C4-2B (cell line): ENCODE data around the gene TRMT11.

ENCODE experiments used
- CTCF ChIP-seq: fragments of 450-650 bp; conservative IDR thresholded peaks from 2 replicates; pipeline ENCODE4 v1.5.1; 2017; ENCODE audit warnings: mild to moderate bottlenecking
- ZFX ChIP-seq: fragments of 450-650 bp; IDR thresholded peaks from 2 replicates; pipeline ENCODE4 v1.6.1; 2017

DNA sequence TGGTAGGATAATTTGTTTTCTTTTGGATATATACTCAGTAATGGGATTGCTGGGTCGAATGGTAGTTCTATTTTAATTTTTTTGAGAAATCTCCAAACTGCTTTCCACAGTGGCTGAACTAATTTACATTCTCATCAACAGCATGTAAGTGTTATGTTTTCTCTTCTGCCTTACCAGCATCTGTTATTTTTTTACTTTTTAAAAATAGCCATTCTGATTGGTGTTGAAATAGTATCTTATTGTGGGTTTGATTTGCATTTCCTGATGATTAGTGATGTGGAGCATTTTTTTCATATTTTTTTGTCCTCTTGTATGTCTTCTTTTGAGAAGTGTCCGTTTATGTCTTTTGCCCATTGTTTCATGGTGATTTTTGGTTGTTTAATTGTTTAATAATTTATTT, 17.8 kb upstream of the TRMT11 start:
- TF ChIP-seq CTCF (no peak), ZFX (no peak)
